Ascending aorta (tissue), 2 donors: ENCODE data around the gene JAG1. TPM values are rescaled to one million over a fixed set of nuclear protein-coding genes. Genes with fewer than 3 reads are reported as not detected.

ENCODE experiments used
- DNase-seq, 2 donors: peaks; one replicate each; pipeline ENCODE4 v3.0.0-alpha.2; 2019; ENCODE audit warnings: low spot score in 2 of 2
- H3K27ac ChIP-seq, 2 donors: fragments of 200-600 bp; sonication (generic); one replicate each; pipeline ENCODE4 v1.5.1; 2016 to 2017; ENCODE audit warnings: mild to moderate bottlenecking in 1 of 2
- H3K27me3 ChIP-seq: fragments of 200-600 bp; sonication (generic); one replicate; pipeline ENCODE4 v1.5.1; 2017
- H3K36me3 ChIP-seq, 2 donors: fragments of 200-600 bp; sonication (generic); one replicate each; pipeline ENCODE4 v1.5.1; 2016
- H3K4me1 ChIP-seq, 2 donors: fragments of 200-600 bp; sonication (generic); one replicate each; pipeline ENCODE4 v1.5.1; 2016 to 2017; ENCODE audit warnings: mild to moderate bottlenecking in 1 of 2
- H3K4me3 ChIP-seq, 2 donors: fragments of 200-600 bp; sonication (generic); one replicate each; pipeline ENCODE4 v1.5.1; 2016 to 2017; ENCODE audit warnings: mild to moderate bottlenecking in 1 of 2
- H3K9me3 ChIP-seq, 2 donors: fragments of 200-600 bp; sonication (generic); one replicate each; pipeline ENCODE4 v1.5.1; 2016
- intact Hi-C: fragments of 100-400 bp; cut with DNase I; formaldehyde crosslinking; loops from one replicate; pipeline ENCODE4 v1.15.1; 2023
- total RNA-seq: library from RNA; depleted of rRNA; stranded (reverse); fragments of >200 nt; gene quantifications from one replicate; pipeline ENCODE4 v1.1.0, GENCODE V29; 2016
- TF ChIP-seq, protein P1 (sequence below), 3 experiments: fragments of 200-600 bp in 2 of 3; fragments of 450-650 bp in 1 of 3; sonication (generic) in 2 of 3; IDR thresholded peaks; one replicate each; pipeline ENCODE4 v1.5.1; 2016 to 2019; ENCODE audit warnings: antibody characterized with exemption in 3 of 3, mild to moderate bottlenecking in 1 of 3, moderate library complexity in 1 of 3

The JAG1 gene
- total RNA-seq, 1 donor from 2014 or later: 101 TPM

- DNase-seq: no peak
- TF ChIP-seq, protein P1, sequence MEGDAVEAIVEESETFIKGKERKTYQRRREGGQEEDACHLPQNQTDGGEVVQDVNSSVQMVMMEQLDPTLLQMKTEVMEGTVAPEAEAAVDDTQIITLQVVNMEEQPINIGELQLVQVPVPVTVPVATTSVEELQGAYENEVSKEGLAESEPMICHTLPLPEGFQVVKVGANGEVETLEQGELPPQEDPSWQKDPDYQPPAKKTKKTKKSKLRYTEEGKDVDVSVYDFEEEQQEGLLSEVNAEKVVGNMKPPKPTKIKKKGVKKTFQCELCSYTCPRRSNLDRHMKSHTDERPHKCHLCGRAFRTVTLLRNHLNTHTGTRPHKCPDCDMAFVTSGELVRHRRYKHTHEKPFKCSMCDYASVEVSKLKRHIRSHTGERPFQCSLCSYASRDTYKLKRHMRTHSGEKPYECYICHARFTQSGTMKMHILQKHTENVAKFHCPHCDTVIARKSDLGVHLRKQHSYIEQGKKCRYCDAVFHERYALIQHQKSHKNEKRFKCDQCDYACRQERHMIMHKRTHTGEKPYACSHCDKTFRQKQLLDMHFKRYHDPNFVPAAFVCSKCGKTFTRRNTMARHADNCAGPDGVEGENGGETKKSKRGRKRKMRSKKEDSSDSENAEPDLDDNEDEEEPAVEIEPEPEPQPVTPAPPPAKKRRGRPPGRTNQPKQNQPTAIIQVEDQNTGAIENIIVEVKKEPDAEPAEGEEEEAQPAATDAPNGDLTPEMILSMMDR (IDR thresholded peaks at IDR 0.05): no peak
- Histone ChIP-seq H3K27ac (no peak overlapping the region), H3K4me3 (no peak overlapping the region), H3K9me3 (no peaks in the 10 kb centered on the region), H3K36me3 (no peaks in the 10 kb centered on the region), H3K4me1 (no peaks in the 10 kb centered on the region), H3K27me3 (no peaks in the 10 kb centered on the region)
- intact Hi-C loops: no loop called here
These were observed 9.7 kb upstream of the JAG1 start for GRCh38 chr20:10683537-10683936.

DNA sequence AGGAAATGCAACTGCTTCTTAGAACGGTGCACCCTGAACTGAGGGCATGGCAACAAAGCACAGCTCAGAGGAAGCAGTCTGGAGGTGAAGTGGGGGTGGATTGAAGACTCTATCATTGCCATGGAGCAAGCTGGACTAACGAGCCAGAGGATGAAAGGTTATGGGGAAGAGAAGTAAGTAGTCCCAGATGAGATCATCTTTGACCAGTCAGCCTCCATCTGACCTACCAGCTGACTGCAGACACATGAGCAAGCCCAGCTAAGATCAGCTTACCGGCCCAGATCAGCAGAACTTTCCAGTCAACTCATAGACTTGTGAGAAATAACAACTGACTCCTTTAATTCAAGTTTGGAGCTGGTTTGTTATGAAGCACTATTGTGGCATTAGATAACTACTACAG is 9.1 kb upstream of the JAG1 start:
- no peak overlapping the region for H3K4me3 ChIP-seq
- no peak for DNase-seq
- H3K27me3 ChIP-seq: no peaks in the 10 kb centered on the region
- no peaks in the 10 kb centered on the region for H3K36me3 ChIP-seq
- TF ChIP-seq, protein P1 (IDR thresholded peaks at IDR 0.05): no peak
- no peaks in the 10 kb centered on the region for H3K4me1 ChIP-seq
- no peaks in the 10 kb centered on the region for H3K9me3 ChIP-seq
- no peak overlapping the region for H3K27ac ChIP-seq
- intact Hi-C loops: no loop called here

- intact Hi-C loops: no loop called here
- no peaks in the 10 kb centered on the region for H3K4me1 ChIP-seq
- TF ChIP-seq, protein P1 (IDR thresholded peaks at IDR 0.05): no peak
These were observed 7.7 kb upstream of the JAG1 start for GRCh38 chr20:10681494-10681893.

DNA sequence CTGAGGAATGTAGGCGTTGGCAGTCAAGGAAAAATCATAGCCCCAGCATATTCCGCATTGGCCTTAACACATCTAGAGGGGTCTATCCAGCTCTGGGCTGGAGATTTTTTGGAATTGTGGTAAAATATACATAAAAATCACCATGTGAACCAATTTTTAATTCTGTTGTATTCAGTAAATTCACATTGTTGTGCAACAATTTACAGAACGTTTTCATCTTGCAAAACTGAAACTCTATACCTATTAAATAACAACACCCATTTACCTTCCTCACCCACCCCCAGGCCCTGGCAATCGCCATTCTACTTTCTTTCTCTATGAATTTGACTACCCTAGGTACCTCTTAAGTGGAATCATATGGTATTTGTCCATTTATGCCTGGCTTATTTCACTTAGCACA is 6.8 kb upstream of the JAG1 start:
- TF ChIP-seq, protein P1 (IDR thresholded peaks at IDR 0.05): no peak
- peaks cover 0 to 3% of the 10 kb centered on the region in 2 donors for H3K4me1 ChIP-seq

More at GRCh38 chr20:10681494-10681893, 7.7 kb upstream of the JAG1 start:
- Histone ChIP-seq H3K36me3 (no peaks in the 10 kb centered on the region), H3K27me3 (no peaks in the 10 kb centered on the region), H3K9me3 (no peaks in the 10 kb centered on the region), H3K27ac (no peak overlapping the region), H3K4me3 (no peak overlapping the region)
- DNase-seq: no peak

GRCh38 chr20:10679269-10679668 is 5.5 kb upstream of the JAG1 start:
- no peaks in the 10 kb centered on the region for H3K27me3 ChIP-seq
- peaks cover 0 to 9% of the 10 kb centered on the region in 2 donors for H3K4me1 ChIP-seq
- TF ChIP-seq, protein P1 (IDR thresholded peaks at IDR 0.05): no peak
- H3K36me3 ChIP-seq: no peaks in the 10 kb centered on the region
- intact Hi-C loops: loop anchor here (10.0 kb wide), 1 partner anchor 374 kb away; no protein-coding TSS in a partner anchor
- H3K4me3 ChIP-seq: no peak overlapping the region
- no peaks in the 10 kb centered on the region for H3K9me3 ChIP-seq
- no peak overlapping the region for H3K27ac ChIP-seq
- DNase-seq: no peak

More for the DNA sequence above, 6.8 kb upstream of the JAG1 start:
- DNase-seq: no peak
- Histone ChIP-seq H3K36me3 (no peaks in the 10 kb centered on the region), H3K4me3 (no peak overlapping the region), H3K27ac (no peak overlapping the region), H3K9me3 (no peaks in the 10 kb centered on the region), H3K27me3 (no peaks in the 10 kb centered on the region)
- intact Hi-C loops: no loop called here

- peaks cover 0 to 9% of the 10 kb centered on the region in 2 donors for H3K4me1 ChIP-seq
- peaks cover 0 to 6% of the 10 kb centered on the region in 2 donors for H3K36me3 ChIP-seq
- H3K27ac ChIP-seq: no peak overlapping the region
- no peaks in the 10 kb centered on the region for H3K27me3 ChIP-seq
- intact Hi-C loops: loop anchor here (10.0 kb wide), 1 partner anchor 372 kb away; no protein-coding TSS in a partner anchor
- TF ChIP-seq, protein P1 (IDR thresholded peaks at IDR 0.05): no peak
- no peak for DNase-seq
- no peaks in the 10 kb centered on the region for H3K9me3 ChIP-seq
- H3K4me3 ChIP-seq: no peak overlapping the region
These were observed 2.7 kb upstream of the JAG1 start for GRCh38 chr20:10676518-10676917.
